ENCODE measurements around the gene DNAI2.
"Not testable (repeated sequence)": the region's sequence is repeated elsewhere in the genome, so short reads cannot be mapped to it uniquely, and the experiment has no call there.

DNAI2 gene

GRCh38 chr17:74262601-74263000, 11.4 kb upstream of the DNAI2 start:
- no peak for DNase-seq (ENCODE audit: low read depth, low spot score)
- Histone ChIP-seq H3K27ac (no peak overlapping the region), H3K9ac (ENCODE audit: insufficient read length) (no peak overlapping the region), H3K36me3 (ENCODE audit: insufficient read depth, low read length) (no peaks in the 10 kb centered on the region), H3K9me3 (ENCODE audit: low read depth, low read length) (no peaks in the 10 kb centered on the region), H3K4me3 (no peak overlapping the region)
- TF ChIP-seq FOXP2 (optimal IDR thresholded peaks at IDR 0.05; ENCODE audit: control extremely low read depth, extremely low read length, insufficient read depth) (no peak), EZH2 (IDR thresholded peaks at IDR 0.05) (no peak), POLR2AphosphoS5 (IDR thresholded peaks at IDR 0.05; ENCODE audit: borderline replicate concordance, low read depth, low read length) (no peak)

GRCh38 chr17:74267054-74267453, 7.0 kb upstream of the DNAI2 start:
- not testable (repeated sequence) for H3K9me3 ChIP-seq (ENCODE audit: low read depth, low read length); H3K27ac ChIP-seq; H3K4me3 ChIP-seq; DNase-seq (ENCODE audit: low read depth, low spot score); H3K9ac ChIP-seq (ENCODE audit: insufficient read length); H3K36me3 ChIP-seq (ENCODE audit: insufficient read depth, low read length)

GRCh38 chr17:74267579-74267978, 6.5 kb upstream of the DNAI2 start:
- H3K27ac ChIP-seq, result no peak overlapping the region
- no peaks in the 10 kb centered on the region for H3K9me3 ChIP-seq (ENCODE audit: low read depth, low read length)
- no peak for TF ChIP-seq FOXP2 (optimal IDR thresholded peaks at IDR 0.05; ENCODE audit: control extremely low read depth, extremely low read length, insufficient read depth)
- TF ChIP-seq POLR2AphosphoS5 (IDR thresholded peaks at IDR 0.05; ENCODE audit: borderline replicate concordance, low read depth, low read length), result no peak
- no peak for TF ChIP-seq EZH2 (IDR thresholded peaks at IDR 0.05)
- DNase-seq (ENCODE audit: low read depth, low spot score), result no peak
- H3K4me3 ChIP-seq, result no peak overlapping the region
- H3K36me3 ChIP-seq (ENCODE audit: insufficient read depth, low read length), result no peaks in the 10 kb centered on the region
- no peak overlapping the region for H3K9ac ChIP-seq (ENCODE audit: insufficient read length)

GRCh38 chr17:74267987-74268499, 6.0 kb upstream of the DNAI2 start:
- no peak for TF ChIP-seq POLR2AphosphoS5 (IDR thresholded peaks at IDR 0.05; ENCODE audit: borderline replicate concordance, low read depth, low read length)
- Histone ChIP-seq H3K9ac (ENCODE audit: insufficient read length) (no peak overlapping the region), H3K36me3 (ENCODE audit: insufficient read depth, low read length) (no peaks in the 10 kb centered on the region), H3K4me3 (no peak overlapping the region), H3K27ac (no peak overlapping the region), H3K9me3 (ENCODE audit: low read depth, low read length) (no peaks in the 10 kb centered on the region)
- DNase-seq (ENCODE audit: low read depth, low spot score), result no peak

GRCh38 chr17:74268558-74268957, 5.5 kb upstream of the DNAI2 start:
- Histone ChIP-seq H3K4me3 (no peak overlapping the region), H3K9ac (ENCODE audit: insufficient read length) (no peak overlapping the region), H3K27ac (no peak overlapping the region), H3K36me3 (ENCODE audit: insufficient read depth, low read length) (no peaks in the 10 kb centered on the region), H3K9me3 (ENCODE audit: low read depth, low read length) (no peaks in the 10 kb centered on the region)
- no peak for DNase-seq (ENCODE audit: low read depth, low spot score)
- TF ChIP-seq POLR2AphosphoS5 (IDR thresholded peaks at IDR 0.05; ENCODE audit: borderline replicate concordance, low read depth, low read length) (no peak), EZH2 (IDR thresholded peaks at IDR 0.05) (no peak), FOXP2 (optimal IDR thresholded peaks at IDR 0.05; ENCODE audit: control extremely low read depth, extremely low read length, insufficient read depth) (no peak)

GRCh38 chr17:74270333-74270732, 3.7 kb upstream of the DNAI2 start:
- Histone ChIP-seq H3K27ac (no peak overlapping the region), H3K9me3 (ENCODE audit: low read depth, low read length) (no peaks in the 10 kb centered on the region), H3K4me3 (no peak overlapping the region), H3K36me3 (ENCODE audit: insufficient read depth, low read length) (no peaks in the 10 kb centered on the region), H3K9ac (ENCODE audit: insufficient read length) (no peak overlapping the region)
- DNase-seq (ENCODE audit: low read depth, low spot score), result no peak
- TF ChIP-seq EZH2 (IDR thresholded peaks at IDR 0.05) (no peak), POLR2AphosphoS5 (IDR thresholded peaks at IDR 0.05; ENCODE audit: borderline replicate concordance, low read depth, low read length) (no peak), FOXP2 (optimal IDR thresholded peaks at IDR 0.05; ENCODE audit: control extremely low read depth, extremely low read length, insufficient read depth) (no peak)

- TF ChIP-seq FOXP2 (optimal IDR thresholded peaks at IDR 0.05; ENCODE audit: control extremely low read depth, extremely low read length, insufficient read depth), result no peak
- no peak for TF ChIP-seq POLR2AphosphoS5 (IDR thresholded peaks at IDR 0.05; ENCODE audit: borderline replicate concordance, low read depth, low read length)
- no peak for TF ChIP-seq EZH2 (IDR thresholded peaks at IDR 0.05)
- Histone ChIP-seq H3K36me3 (ENCODE audit: insufficient read depth, low read length) (no peaks in the 10 kb centered on the region), H3K4me3 (no peak overlapping the region), H3K9ac (ENCODE audit: insufficient read length) (no peak overlapping the region), H3K27ac (no peak overlapping the region), H3K9me3 (ENCODE audit: low read depth, low read length) (no peaks in the 10 kb centered on the region)
- no peak for DNase-seq (ENCODE audit: low read depth, low spot score)
Measured at GRCh38 chr17:74271281-74271680, 2.8 kb upstream of the DNAI2 start.

- Histone ChIP-seq H3K4me3 (no peak overlapping the region), H3K36me3 (ENCODE audit: insufficient read depth, low read length) (no peaks in the 10 kb centered on the region), H3K27ac (no peak overlapping the region), H3K9ac (ENCODE audit: insufficient read length) (no peak overlapping the region), H3K9me3 (ENCODE audit: low read depth, low read length) (no peaks in the 10 kb centered on the region)
- DNase-seq (ENCODE audit: low read depth, low spot score), result no peak
- TF ChIP-seq POLR2AphosphoS5 (IDR thresholded peaks at IDR 0.05; ENCODE audit: borderline replicate concordance, low read depth, low read length) (no peak), FOXP2 (optimal IDR thresholded peaks at IDR 0.05; ENCODE audit: control extremely low read depth, extremely low read length, insufficient read depth) (no peak), EZH2 (IDR thresholded peaks at IDR 0.05) (no peak)
Measured at GRCh38 chr17:74271901-74272561, 2.0 kb upstream of the DNAI2 start.

GRCh38 chr17:74272731-74273201, 1.3 kb upstream of the DNAI2 start:
- DNase-seq (ENCODE audit: low read depth, low spot score), result no peak
- H3K4me3 ChIP-seq, result no peak overlapping the region
- no peak overlapping the region for H3K27ac ChIP-seq
- H3K9ac ChIP-seq (ENCODE audit: insufficient read length), result no peak overlapping the region
- TF ChIP-seq FOXP2 (optimal IDR thresholded peaks at IDR 0.05; ENCODE audit: control extremely low read depth, extremely low read length, insufficient read depth), result no peak
- TF ChIP-seq POLR2AphosphoS5 (IDR thresholded peaks at IDR 0.05; ENCODE audit: borderline replicate concordance, low read depth, low read length), result no peak
- TF ChIP-seq EZH2 (IDR thresholded peaks at IDR 0.05), result no peak
- H3K36me3 ChIP-seq (ENCODE audit: insufficient read depth, low read length), result no peaks in the 10 kb centered on the region
- no peaks in the 10 kb centered on the region for H3K9me3 ChIP-seq (ENCODE audit: low read depth, low read length)
